Hematopoietic multipotent progenitor cell treated with erythropoietin and hydrocortisone succinate and interleukin-3 and kit ligand, for 15 days (in vitro differentiated cells): Measurements from ENCODE around the gene DNAJC3.
A peak's percentile ranks its signal among the peaks of the same experiment; 100 is the strongest.
"Not testable (repeated sequence)": the region's sequence is repeated elsewhere in the genome, so short reads cannot be mapped to it uniquely, and the experiment has no call there.

Experiments used
- DNase-seq: peaks from one replicate; pipeline ENCODE4 v3.0.0-alpha.2; 2015; ENCODE audit warnings: low spot score

The DNAJC3 gene, protein sequence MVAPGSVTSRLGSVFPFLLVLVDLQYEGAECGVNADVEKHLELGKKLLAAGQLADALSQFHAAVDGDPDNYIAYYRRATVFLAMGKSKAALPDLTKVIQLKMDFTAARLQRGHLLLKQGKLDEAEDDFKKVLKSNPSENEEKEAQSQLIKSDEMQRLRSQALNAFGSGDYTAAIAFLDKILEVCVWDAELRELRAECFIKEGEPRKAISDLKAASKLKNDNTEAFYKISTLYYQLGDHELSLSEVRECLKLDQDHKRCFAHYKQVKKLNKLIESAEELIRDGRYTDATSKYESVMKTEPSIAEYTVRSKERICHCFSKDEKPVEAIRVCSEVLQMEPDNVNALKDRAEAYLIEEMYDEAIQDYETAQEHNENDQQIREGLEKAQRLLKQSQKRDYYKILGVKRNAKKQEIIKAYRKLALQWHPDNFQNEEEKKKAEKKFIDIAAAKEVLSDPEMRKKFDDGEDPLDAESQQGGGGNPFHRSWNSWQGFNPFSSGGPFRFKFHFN

DNA sequence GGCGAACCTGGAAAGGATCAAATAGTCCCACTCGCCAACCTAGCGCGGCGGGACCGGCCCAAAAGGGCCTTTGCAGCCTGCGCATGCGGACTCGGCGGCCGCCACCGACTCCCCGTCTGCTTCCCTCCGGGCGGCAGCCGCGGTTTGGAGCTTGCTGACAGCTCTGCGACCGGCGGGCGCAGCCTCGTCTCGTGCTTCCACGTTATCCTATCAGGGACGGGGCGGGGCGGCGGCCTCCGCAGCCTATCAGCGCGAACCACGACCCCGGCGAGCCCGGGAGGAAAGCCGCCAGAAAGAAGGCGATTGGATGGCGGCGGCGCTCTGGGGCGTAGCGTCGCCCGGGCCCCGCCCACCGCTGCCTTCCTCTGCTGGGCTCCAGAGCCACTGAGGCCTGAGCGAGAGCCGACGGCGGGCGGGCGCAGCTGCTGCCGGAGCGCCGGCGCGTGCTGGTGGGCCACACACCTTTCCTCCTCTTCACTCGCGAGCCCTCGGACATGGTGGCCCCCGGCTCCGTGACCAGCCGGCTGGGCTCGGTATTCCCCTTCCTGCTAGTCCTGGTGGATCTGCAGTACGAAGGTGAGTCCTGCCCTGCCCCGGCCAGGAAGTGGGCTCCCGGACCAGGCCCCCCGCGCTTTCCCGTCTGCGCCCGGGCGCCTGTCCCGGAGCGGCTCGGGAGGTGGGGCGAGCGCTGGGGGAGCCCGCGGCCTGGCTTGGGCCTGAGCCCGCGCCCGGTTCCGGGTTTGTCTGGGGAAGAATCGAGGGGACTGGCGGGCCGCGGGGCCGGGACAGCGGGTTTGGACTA is at the start of gene DNAJC3:
Gene DNAJC3 (plus strand): TSS at position 378 of the 802 bp plus-strand sequence. CDS start 117 bp downstream, at position 495.
- DNase-seq, result peak; percentile 97

DNA sequence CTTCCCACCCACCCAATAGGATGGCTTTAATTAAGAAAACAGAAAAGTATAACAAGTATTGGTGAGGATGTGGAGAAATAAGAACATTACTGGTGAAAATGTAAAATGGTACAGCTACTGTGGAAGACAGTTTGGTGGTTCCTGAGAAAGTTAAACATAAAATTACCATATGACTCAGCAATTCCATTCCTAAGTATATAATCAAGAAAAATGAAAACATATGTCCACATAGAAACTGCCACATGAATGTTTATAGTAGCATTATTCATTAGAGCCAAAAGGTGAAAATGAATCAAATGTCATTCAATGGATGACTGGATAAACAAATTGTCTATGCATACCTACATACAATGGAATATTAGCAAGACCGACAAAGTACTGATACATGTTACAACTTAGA is 49.3 kb upstream of the DNAJC3 start:
- no peak for DNase-seq

DNA sequence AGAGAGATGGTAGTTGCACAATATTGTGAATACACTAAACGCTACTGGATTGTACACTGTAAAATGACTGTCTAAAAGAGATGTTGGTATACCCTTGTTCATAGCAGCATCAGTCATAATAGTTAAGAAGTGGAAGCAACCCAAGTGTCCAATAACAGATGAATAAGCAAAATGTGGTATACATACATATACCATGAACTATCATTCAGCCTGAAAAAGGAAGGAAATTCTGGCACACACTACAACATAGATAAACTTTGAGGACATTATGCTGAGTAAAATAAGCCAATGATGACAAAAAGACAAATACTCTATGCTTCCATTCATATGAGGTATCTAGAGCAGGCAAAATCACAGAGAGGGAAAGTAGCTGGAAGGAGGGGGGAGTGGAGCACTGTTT is 48.5 kb upstream of the DNAJC3 start:
- DNase-seq, result no peak

DNA sequence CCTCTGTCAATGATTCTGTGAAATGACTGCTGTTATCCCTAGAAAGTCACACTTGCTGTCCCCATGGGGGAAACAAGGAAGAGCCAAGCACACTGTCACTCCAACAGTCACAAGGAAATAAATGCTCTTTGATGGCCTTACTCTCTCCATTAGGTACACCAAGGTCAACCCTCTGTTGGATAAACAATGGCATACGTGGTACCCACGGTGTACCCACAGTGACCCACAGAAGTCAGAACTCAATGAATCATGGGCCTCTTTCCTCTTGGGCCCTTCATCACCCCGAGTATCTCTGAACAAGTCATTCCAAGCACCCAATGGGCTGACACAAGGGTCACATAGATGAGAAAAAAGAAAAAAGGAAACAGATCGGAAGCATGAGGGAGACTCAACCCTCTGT is 47.9 kb upstream of the DNAJC3 start:
- DNase-seq, result no peak

DNA sequence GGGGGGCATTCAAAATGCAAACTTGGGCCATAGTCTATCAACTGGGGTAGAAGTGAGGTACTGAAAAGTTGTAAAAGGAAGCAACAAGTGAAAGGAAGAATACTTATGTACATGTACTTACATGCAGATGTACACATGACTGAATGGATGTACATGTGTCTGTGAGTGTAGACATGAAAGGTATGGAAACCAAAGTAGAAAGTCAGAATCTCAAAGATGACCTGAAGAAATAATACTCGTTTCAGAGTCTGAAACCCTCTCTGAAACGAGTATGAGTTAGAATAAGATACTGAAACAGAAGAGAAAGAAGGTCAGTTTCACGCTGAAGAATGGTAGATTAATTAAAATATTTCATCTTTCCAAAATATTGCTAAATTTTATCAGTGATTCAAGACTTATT is 46.3 kb upstream of the DNAJC3 start:
- DNase-seq, result no peak

DNA sequence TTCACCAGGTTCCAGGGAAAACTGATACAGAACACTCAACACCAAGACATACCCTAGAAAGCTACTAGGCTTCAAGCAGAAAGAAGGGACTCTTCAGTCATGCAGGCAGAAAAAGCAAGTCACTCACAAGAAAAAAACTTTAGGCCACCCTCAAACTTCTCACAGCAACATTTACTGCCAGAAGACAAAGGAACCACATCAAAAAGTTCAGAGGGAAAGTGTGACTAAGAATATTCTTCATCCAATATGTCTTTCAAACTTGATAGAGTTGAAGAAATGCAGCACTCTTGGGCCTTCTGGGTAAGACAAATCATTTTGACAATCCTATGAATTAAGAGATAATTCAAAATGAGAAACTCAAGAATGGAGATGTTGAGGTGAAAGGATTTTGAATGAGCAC is 40.1 kb upstream of the DNAJC3 start:
- DNase-seq, result no peak

DNA sequence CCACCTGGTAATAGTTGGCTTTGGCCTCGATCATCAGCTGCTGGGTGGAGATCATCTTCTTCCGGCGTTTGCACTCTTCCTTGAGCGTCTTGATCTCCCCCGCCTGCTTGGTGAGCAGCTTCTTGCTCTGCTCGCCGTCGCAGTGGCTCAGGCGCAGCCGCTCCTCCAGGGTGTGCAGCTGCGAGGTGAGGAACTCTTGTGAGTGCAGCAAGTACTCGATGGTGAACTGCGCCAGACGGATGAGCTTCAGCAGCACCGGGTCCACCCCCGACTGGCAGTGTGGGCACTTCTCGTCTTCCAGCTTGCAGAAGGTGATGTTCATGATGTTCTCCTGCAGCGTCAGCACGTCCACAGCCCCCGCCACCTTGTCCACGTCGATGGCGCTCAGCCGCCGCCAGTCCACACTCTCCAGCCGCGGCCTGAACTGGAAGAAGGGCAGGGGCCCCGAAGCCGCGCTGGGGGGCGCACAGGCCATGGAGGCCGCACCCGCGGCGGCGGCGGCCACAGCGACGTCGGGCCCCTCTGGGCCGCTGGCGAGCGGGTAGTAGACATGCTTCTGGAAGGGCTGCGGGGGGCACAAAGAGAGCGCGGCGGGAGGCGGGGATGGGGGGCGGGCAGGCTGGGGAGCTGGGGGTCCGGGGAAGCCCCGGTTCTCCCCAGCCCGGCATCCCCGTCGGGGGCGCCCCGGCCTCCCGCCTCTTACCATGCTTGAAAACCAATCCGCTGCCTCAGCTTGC is 35.5 kb upstream of the DNAJC3 start:
- DNase-seq, result no peak

DNA sequence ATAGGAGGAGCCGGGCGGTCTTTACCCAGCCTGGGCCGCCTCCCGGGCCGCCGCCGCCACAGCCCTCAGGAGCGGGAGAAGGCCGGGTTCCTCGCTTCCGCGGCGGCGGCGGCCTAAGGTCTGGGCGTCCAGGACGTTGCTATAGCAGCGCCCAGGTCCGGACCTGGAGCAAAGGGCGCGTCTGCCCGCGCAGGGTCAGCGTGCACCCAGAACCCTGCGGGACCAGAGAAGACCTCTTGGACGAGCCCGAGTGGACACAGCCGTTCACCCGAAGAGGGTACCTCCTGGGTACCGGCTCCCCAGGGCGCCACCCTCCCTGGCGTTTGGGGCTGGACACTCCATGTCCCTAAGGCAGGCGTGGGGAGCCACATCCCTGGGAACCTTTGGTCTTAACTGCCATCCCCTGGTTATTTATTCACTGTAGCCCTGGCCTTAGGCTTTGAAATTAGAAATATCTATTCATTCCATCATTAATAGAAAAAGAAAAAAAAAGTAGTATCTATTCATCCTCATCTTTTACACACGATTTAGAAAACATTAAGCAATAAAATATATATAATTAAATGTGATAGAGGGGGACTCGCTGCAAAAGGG is 34.8 kb upstream of the DNAJC3 start:
- no peak for DNase-seq

DNA sequence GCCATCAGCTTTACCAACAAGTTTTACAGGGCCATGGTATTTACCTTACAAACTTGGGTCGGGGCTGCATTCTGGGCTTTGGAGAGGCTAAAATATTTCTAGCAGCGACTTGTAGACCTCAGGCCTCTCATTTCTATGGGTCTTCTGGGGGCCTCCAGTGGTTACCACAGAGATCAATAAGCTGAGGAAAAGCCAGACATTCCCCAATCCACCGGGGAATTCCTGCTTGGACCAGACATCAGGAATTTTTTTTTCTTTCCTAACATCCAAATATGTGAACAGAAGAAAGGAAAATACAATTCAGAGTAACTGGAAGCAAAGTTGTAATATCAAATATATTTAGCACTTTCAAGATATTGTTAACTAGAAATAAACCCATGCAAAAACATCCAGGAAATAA is 33.9 kb upstream of the DNAJC3 start:
- no peak for DNase-seq

DNA sequence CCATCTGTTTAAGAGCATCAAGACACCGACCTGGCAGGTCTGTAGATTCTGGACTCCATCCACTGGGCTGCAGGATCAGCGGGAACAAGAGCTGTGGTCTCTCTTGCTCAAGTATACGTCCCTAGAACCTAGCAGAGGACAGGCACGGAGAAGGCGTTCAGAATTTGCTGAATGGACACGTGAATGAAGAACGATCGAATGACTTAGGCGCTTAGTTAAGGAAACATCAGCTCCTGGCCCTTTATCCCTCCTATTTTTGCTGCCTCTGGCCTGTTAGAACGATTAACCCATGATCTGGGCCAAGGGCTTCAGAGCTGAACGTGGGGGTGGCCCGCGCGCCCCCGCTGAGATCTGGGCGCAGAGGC is 33.4 kb upstream of the DNAJC3 start:
- DNase-seq, result no peak

DNA sequence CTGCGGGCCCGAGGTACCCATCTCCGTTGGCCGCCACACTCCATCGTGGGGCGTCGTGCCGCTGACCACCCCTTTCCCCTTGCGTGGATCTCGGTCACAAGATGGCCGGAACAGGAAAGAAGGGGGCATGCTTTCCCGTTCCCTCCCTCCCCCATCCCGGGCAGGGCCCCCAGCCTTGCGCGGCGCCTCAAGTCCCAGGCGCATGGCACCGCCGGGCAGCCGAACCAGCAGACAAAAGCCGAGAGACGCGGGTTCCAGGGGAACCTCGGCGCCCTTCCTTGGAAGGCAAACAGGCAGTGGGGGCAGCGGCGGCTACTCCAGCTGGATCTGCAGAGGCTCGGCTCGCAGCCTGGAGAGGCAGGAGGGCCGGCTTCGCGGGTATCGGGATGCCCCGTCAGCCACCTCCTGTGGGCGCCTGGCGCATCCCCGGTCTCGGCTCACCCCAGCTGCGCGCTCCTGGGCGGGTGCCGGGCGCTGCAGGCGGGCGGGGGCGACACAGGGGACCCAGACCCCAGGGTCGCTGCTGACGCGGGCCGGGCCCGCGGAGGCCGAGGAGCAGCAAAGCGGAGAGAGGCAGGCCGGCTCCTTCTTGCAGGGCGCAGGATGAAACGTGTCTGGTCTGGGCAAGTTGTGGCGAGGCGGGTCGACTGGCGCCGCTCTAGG is 32.9 kb upstream of the DNAJC3 start:
- no peak for DNase-seq

DNA sequence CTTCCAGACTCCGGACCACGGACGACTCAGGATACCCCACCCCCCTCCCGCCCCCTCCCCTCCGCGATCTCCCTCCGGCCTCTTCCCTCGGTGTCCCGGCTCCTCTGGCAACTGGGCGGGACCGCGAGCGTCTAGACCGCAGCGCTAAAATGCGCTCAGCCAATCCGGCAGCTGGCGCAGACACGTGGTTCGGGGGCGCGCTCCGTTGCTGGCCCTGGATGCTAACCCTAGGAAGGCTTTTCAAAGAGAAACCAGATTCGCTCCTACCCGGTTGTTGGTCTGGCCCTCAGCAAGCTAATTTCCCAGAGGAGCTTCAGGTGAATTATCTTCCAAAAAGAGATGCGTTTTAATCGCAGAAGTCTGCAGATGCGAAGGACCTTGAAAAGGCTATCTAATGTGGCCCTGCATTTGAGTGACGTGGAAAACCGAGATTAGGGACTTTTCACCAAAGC is 32.3 kb upstream of the DNAJC3 start, which contains the start of gene DZIP1:
Gene DZIP1 (minus strand): TSS at position 106 of the 452 bp plus-strand sequence. CDS start 2,677 bp downstream, outside the sequence.
- no peak for DNase-seq

DNA sequence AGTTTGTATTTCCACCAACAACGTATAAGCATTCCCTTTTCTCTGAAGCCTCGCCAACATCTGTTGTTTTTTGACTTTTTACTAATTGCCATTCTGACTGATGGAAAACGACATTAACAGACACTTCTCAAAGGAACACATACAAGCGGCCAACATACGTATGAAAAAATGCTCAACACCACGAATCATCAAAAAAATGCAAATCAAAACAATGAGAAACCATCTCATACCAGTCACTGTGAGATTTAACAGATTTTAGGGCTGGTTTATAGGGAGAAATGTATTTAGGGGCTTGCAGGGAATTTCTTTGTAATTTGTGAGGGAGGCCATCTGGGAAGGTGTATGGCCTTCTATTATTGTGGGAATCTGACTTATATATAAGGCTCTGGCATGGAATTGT is 29.6 kb upstream of the DNAJC3 start:
- DNase-seq, result no peak

DNA sequence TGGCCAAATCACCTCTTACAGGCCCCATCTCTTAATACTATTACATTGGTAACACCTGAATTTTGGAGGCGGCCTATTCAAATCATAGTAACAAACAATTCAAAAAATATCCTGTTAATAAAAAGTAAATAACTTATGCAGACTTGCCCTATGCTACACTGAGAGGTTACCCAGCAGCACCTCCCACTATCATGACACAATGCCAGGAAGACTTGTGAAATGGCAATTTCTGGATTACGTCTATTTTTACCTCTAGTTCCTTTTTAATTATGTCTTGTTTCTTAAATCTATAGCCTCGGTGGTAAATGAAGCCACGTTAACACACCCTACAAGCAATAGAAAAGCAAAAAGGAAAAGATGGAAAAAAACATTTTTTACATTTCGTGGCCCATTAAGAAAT is 26.2 kb upstream of the DNAJC3 start:
- no peak for DNase-seq

DNA sequence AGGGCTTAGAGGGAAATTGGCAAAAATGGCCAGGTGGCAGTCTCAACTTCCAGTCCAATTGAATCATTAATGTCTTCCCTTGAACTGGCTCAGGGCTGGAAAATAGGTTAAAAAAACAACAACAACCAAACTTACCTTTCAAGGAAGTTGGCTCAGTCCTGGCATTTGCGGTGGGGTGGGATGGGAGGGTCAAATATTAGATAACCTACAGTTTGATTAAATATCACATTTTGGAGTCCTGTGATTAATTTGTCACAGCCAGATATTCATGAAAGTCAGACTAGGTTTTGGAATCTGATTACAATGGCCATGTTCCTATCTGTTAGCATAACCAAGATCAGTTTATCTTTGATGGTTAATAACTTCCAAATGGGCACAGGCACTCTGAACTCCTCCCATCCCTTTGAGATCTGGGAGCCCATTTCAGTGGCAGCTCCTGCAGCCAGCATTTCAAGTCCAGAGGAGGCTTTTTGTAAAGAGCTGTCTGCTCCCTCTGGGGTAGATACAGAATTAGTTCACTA is 24.6 kb upstream of the DNAJC3 start:
- DNase-seq, result no peak

DNA sequence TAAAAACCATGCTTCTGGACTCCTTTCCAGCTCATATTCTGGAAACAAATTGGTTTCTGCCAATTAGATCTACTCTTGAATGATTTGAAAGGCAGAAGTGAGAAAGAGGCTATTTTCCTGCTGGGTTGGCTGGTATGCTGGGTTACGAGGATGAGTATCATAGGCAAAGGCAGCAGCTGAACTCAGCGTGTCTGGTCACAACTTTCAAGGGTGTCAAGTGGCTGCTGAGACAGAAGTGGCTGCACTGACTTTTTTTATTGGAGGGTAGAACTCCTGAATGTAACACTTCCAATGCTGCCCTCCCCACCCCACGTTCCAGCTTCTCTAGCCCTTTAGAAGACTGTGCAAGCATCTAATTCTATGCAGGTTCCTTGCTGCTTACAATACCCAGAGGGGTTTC is 24.1 kb upstream of the DNAJC3 start:
- no peak for DNase-seq

DNA sequence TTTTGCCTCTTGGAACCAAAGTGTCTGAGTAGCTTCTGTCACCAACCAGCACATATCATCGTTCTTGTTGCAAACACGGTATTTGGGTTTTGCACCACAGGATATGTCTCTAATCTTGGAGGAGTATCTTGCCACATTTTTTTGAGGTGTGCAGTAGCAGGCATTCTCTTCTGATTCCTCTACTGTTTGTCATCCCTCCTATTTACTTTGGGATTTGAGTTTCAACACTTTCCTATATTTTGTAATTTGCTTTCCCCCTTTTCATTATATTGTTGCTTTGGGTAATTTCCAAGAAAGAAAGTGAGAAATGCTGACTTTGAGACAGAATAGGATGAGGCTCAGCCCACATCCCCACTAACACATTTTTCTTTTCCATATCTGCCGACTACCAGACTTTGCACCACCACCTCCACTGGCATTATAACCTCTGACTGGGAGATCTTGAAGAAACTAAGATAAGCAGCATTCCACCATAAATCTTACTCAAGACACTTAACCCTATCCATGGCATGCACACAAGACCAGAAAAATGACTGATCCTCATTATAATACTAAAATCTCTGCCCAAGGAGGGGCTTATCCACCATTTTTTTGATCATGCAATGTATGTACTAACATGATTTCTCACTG is 20.4 kb upstream of the DNAJC3 start:
- no peak for DNase-seq

DNA sequence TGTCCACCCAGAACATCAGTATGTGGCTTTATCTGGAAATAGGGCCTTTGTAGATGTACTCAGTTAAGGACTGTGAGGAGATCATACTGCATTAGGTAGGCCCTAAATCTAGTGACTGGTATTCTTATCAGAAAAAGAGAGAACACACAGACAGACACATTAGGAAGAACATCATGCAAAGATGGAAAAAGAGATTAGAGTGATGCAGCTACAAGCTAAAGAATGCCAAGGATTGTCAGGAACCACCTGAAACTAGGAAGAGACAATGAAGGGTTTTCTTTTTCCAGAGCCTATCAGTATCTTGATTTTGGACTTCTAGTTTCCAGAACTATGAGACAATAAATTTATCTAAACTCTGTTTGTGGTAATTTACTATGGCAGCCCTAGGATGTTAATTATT is 17.4 kb upstream of the DNAJC3 start:
- no peak for DNase-seq

DNA sequence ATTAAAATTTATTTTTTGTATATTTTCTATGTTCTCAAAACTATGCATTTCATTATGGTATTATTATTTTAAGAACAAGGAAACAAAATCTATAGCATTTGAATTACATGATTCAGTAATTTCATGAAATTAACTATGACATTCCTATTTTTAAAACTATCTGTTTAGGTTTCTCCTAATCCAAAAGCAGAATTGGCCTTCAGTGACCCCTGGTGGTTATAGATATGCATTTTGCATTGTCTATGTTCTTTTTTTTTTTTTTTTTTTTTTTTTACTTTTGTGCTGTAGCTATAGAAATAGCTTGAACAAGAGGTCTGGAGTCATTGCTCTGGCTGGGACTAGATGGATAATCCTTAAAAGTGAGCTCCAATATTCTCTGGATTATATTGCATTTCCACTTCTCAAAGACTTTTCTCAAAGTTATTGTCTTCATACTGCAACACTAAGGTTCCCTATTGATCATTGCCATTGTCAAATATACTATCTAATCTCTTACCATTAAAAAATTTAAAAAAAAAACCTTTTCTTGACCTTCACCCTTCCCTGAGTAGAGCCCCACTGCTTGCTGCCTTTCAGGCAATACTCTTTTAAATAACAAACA is 15.9 kb upstream of the DNAJC3 start:
- peak; percentile 39 for DNase-seq

DNA sequence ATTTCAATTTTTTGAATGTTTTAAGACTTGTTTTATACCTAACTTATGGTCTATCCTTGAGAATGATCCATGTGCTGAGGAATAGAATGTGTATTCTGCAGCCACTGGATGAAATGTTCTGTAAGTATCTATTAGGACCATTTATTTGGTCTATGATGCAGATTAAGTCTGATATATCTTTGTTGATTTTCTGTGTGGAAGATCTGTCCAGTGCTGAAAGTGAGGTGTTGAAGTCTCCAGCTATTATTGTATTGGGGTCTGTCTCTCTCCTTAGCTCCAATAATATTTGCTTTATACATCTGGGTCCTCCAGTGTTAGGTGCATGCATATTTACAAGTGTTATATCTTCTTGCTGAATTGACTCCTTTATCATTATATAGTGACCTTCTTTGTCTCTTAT is 9.7 kb upstream of the DNAJC3 start:
- not testable (repeated sequence) for DNase-seq
